SU-DHL-6 (cell line): ENCODE data around the gene CDH13.

Source experiments
- CTCF ChIP-seq: fragments of 200-600 bp; sonication (generic); IDR thresholded peaks from one replicate; pipeline ENCODE4 v1.5.1; 2017; ENCODE audit warnings: antibody characterized with exemption, mild to moderate bottlenecking, low read length, moderate library complexity; ENCODE audit not compliant: insufficient read depth, poor library complexity, severe bottlenecking
- EZH2phosphoT487 ChIP-seq: fragments of 200-600 bp; sonication (generic), shearing (Covaris generic); conservative IDR thresholded peaks from 2 replicates; pipeline ENCODE4 v1.6.1; 2018; ENCODE audit warnings: mild to moderate bottlenecking, antibody characterized with exemption, low read length, moderate library complexity, mixed read lengths

GRCh38 chr16:82584553-82585152 lies 42.1 kb upstream of the CDH13 start:
- no peak for TF ChIP-seq CTCF
- TF ChIP-seq EZH2phosphoT487: no peak
